NCI-H526 treated with DMSO at 0.1 percent for 48 hours (cell line): ENCODE results near the gene FNBP1L.

Source experiments
- DNase-seq: peaks from one replicate; lab custom pipeline; 2025; lab: John Stamatoyannopoulos, UW

Gene FNBP1L

GRCh38 chr1:93573940-93574469 lies 126.1 kb downstream of the FNBP1L start:
- DNase-seq = no peak

DNA sequence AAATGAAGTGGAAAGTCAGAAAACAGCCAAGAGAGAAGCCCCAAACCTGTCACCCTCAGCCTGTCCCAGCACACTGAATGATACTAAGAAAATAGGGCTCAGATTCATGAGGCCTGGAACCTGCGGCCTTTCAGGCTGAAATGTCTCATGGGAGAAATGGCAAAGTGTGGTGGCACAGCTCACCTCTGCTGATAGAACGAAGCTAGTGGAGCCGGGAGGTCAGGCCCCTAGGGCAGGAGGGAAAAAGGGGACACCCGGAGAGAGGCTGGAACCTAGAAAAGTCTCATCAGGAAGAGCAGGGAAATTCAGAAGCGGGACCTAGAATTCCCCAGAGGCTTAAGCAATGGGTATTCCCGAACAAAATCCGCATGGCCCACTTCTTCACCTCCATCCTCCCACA lies 126.6 kb downstream of the FNBP1L start:
- no peak for DNase-seq

DNA sequence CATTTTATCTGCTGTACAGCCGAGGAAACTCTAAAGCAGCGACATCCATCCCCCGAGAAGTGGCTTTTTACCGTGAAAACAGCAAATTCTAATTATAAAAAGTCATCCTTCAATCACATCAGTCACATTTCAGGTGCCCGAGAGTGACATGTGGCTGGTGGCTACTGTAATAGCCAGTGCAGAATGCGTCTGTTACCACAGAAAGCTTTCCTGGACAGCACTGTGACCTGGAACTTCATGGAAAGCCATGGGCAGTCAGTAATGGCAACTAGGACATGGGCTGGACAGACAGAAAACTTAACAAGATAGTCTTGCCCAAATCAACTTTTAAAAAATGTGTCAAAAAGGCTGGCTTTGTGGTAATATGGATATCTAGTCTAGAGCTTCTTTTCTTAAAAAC lies 127.1 kb downstream of the FNBP1L start:
- no peak for DNase-seq

DNA sequence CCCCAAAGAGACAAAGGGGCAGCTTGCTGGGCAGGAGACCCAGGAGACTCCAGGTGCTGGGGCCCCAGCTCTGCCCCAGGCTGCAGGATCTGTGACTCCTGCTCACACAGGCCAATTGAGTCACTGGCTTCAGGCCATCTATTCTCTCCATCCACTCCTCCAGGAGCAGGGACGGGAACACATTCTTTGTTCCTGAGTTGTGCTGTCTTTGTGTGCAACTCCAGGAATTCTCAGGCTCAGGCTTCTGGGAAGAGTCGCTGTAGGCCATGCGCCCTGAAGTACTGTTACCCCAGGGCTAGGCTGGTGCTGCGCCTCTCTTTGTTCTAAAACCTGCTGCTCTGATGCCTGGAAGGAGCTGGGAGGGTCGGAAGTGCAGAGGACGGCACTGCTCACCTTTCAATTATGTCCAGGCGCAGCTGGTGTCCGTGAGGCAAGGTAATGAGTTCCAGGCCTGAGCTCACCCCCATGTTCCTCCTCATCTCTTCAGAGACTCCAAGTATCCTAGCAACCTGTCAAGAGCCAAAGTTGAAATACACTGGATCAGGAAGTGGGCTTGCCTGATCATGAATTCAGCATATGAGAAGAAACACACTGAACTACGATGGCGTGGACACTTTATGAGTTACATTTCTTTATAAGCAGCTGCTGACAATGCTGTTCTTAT lies 127.8 kb downstream of the FNBP1L start:
- no peak for DNase-seq

DNA sequence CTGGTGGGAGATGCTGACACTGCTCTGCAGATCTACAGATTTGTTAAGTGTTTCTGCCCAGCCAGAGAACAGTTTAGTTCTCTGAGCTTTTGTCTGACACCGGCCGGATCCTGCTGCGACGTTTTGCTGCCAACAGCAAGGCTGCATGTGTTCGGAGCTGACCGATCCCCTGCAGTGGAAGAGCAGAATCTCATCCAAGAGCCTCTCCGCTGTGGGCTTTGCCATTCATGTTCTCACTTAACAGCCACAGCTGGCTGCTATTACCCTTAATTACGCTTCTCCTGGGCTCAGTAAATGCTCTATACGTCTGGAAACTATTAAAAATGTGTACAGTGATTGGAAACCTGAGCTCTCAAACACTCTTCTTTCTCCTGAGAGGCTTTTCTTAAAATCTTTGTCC lies 128.4 kb downstream of the FNBP1L start:
- DNase-seq = no peak

DNA sequence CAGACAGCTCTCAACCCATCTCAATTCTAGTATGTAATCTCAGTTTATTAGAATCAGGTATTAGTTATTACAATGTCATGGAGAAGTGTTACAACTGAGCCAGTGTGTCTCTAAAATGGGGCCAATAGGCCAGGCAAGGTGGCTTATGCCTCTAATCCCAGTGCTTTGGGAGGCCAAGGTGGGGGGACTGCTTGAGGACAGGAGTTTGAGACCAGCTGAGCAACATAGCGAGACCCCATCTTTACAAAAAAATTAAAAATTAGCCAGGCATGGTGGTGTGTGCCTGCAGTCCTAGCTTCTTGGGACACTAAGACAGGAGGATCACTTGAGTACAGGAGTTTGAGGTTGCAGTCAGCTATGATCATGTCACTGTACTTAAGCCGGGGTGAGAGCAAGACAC lies 128.8 kb downstream of the FNBP1L start:
- no peak for DNase-seq

- no peak for DNase-seq
Measured at GRCh38 chr1:93577536-93578432, 129.9 kb downstream of the FNBP1L start.

GRCh38 chr1:93578433-93578830 lies 130.5 kb downstream of the FNBP1L start:
- DNase-seq = no peak

DNA sequence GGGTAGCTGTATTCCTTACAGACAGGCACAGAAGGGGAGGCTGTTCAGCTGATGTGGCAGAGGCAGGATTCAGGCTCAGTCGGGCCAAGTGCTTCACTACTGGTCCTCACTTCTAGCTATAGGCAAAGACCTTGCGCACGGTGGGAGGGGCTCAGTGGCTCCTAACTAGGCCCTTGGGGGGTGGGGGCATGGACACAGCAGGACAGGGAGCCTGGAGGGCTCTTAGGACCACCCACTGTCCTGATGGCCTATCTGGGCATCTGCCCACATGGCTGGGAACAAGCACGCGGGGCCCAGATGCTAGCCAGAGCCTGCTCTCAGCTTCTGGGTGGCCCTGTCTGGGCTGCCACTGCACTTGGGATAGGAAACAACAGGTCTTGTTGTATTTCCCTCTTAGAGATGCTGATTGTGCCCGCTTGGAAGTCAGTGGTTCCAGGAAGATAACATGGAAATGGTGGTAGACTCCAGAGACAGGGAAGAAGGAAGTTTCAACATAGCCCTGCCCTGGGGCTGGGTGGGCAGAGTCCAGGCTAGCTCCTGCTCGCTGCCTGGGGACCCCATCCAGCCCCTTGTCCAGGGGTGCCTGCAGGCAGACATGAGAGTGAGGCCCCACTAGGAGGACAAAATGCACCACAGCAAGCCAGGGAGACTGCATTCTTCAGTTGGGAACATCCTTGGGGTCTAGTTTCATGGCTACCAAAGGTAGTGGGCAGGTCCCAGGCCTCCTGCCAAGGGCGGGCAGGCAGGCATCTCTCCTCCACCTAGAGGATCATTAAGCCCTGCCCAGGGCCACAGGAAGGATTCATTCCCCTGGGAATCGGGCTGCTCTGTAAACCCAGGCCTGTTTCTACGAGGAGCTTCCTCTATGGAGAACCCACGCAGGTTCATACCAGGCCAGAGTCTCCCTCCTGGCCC lies 131.2 kb downstream of the FNBP1L start:
- DNase-seq = no peak

DNA sequence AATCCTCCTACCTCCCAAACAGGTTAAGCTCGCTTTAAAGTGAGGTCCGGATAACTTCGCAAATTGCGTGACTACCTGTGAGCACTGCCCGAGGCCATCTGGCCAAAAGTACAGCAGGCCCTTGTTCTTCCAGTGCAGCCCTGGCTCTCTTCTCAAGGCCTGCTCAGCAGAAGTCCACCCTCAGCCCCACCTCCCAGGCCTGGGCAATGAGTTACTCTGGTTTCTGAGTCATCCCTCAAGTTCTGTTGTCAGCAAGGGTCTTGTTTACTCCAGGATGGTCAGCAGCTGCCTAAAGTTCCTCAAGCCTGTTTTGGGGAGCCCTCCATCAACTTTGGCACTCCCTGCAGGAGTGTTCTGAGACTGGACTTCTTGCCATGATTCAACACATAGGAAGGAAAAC lies 132.0 kb downstream of the FNBP1L start:
- DNase-seq = no peak

GRCh38 chr1:93581917-93582850 lies 134.3 kb downstream of the FNBP1L start:
- no peak for DNase-seq

GRCh38 chr1:93584261-93585003 lies 136.5 kb downstream of the FNBP1L start:
- no peak for DNase-seq

DNA sequence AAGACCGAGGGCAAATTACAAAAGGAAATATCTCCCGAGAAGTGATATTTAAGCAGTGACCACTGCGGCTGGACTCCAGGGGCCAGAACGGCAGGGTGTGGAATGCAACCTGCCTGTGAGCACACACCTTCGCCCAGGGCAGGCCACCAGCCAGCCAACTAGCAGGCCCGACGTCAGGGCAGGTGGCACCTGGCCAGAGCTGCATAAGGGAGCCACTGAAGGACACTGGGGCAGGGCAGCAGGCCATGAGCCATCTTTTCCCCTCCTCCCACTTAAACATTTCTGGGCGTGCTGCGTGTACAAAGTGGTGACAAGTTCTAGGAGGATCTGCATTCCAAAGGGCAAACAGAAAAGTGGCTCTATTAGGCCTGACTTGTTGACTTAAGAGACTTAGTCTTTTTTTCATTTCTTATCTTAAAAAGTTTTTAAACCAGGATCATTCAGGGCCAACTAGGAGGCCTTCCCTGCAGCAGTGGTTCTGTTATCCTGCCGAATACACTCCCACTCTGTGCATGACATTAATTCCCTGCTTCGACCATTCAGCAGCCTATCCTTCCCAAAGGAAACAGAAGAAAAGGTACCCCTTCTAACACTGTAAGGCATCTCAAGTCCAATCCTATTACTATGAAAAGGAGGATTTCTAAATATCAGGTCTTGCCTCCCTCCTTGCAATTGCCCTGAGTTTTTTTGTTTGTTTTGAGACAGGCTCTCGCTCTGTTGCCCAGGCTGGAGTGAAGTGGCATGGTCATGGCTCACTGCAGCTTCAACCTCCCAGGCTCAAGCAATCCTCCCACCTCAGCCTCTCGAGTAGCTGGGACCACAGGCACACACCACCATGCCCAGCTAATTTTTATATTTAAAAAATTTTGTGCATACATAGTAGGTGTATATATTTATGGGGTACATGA lies 137.4 kb downstream of the FNBP1L start:
- DNase-seq = no peak

DNA sequence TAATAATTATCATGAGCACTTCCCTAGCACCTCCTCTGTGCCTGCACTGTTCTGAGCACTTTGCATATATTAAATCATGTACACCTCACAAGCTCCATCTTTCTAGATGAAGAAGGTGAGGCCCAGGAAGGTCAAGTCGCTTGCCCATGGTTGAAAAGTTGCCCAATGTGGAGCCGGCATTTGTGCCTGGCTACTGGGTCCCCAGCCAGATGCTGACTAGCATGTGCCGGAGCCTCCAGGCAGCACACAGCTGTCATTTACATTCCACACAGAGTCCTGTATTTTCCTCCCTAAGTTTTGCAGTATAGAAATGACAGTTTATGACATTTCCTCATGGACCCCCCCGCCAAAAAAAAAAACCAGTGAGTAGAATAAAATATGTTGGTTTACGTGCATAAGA lies 139.4 kb downstream of the FNBP1L start:
- no peak for DNase-seq

DNA sequence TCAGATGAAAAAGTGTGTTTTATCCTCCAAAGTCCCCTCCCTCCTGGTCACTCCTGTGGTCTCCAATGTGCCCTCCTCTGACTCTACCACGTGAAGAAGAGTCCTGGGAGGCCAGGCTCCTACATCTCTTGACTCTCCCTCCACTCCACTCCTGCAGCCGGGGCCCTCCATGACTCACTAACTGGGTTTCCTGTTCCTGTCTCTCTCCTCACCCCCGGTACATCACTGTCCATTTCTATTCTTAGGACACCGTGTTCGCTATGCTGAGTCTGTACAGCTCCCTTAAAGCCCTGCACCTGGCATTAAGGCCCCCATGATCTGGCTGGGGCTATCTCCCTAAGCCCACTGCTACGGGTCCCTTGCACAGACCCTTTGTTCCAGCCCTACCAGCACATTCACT lies 140.3 kb downstream of the FNBP1L start:
- no peak for DNase-seq

DNA sequence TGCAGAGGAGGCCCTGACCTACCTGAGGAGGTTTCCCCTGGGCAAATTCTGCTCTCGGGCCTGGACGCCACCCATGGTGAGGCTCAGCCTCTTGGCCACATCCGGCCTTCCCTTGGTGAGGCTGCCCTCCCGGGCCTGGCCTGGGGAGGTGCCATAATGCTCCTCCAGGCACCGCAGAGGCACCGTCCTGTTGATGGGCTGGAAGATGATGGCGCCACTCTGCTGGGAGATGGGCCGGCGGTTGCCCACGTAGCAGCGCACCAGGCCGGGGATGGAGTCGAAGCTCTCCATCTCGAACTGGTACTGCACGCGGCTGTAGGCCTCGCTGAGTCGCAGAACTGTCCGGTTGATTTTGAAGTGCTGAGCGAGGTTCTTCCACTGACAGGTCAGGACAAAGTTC lies 141.0 kb downstream of the FNBP1L start:
- DNase-seq = no peak

DNA sequence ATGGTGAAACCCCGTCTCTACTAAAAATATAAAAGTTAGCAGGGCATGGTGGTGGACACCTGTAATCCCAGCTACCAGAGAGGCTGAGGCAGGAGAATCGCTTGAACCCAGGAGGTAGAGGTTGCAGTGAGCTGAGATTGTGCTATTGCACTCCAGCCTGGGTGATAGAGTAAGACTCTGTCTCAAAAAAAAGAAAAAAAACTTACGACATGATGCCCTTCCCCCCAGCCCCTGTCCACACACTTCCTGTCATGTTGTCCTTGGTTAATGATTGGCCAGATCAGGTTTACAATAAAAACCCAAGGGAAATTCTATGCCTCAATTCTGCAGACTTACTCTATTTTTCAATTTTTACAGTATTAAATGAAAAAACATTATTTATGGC lies 143.4 kb downstream of the FNBP1L start:
- DNase-seq = peak; percentile 29

GRCh38 chr1:93591676-93592550 lies 144.0 kb downstream of the FNBP1L start:
- DNase-seq = peak; percentile 72
